ENCODE results near the gene OR2D3. TPM values are rescaled to one million over a fixed set of nuclear protein-coding genes. Genes with fewer than 3 reads are reported as not detected.

Gene OR2D3
- polyA plus RNA-seq, 1 donor, result not detected

Other genes starting within 250 kb of the OR2D3 start
- gene MRPL17, start 237.7 kb upstream of the OR2D3 start, polyA plus RNA-seq, result 58.3 TPM
- gene OR2AG2, start 149.0 kb upstream of the OR2D3 start, polyA plus RNA-seq, result 0.06 TPM
- 0.07 TPM for gene OR2AG1, start 138.0 kb upstream of the OR2D3 start, polyA plus RNA-seq
- 0.03 TPM for gene OR6A2, start 121.3 kb upstream of the OR2D3 start, polyA plus RNA-seq
- not detected for gene OR10A5, start 75.3 kb upstream of the OR2D3 start, polyA plus RNA-seq
- 0.04 TPM for gene OR10A2, start 57.9 kb upstream of the OR2D3 start, polyA plus RNA-seq
- not detected for gene OR10A4, start 44.4 kb upstream of the OR2D3 start, polyA plus RNA-seq
- gene OR2D2, start 28.5 kb upstream of the OR2D3 start, polyA plus RNA-seq, result not detected
- 5.5 TPM for gene ZNF215, start 5.4 kb downstream of the OR2D3 start, polyA plus RNA-seq
- 7.7 TPM for gene ZNF214, start 99.3 kb downstream of the OR2D3 start, polyA plus RNA-seq
- gene NLRP14, start 99.5 kb downstream of the OR2D3 start, polyA plus RNA-seq, result 0.82 TPM
- 0.45 TPM for gene RBMXL2, start 168.0 kb downstream of the OR2D3 start, polyA plus RNA-seq